H1 (cell line): Measurements from ENCODE around the gene STK11IP. TPM values are rescaled to one million over a fixed set of nuclear protein-coding genes. Genes with fewer than 3 reads are reported as not detected.

Experiments
- polyA plus RNA-seq, 7 experiments: library from polyadenylated mRNA; depleted of rRNA in 3 of 7; stranded (reverse) in 5 of 7; unstranded in 2 of 7; fragments of >200 nt in 5 of 7; fragments of 200-250 nt in 2 of 7; gene quantifications; 1 replicate in 5 of 7; 2 replicates in 1 of 7; 4 replicates in 1 of 7; pipeline versions ENCODE4 v1.2.1 to v1.2.3, GENCODE V29; 2011 to 2013; ENCODE audit warnings: missing spikeins in 2 of 7, mixed read lengths in 2 of 7
- total RNA-seq: library from RNA; stranded (reverse); fragmentation: NEBNext Ultra II Directional; extraction: Animal tissue kit (Norgen Biotek cat#: 25700); gene quantifications from 2 replicates; pipeline ENCODE4 v1.2.1, GENCODE V29; 2021
- TF ChIP-seq, protein P1 (sequence below): fragments of 300-600 bp; sonication (generic); IDR thresholded peaks from 2 replicates; pipeline ENCODE4 v1.7.1; 2012; ENCODE audit warnings: low read length, moderate library complexity, mild to moderate bottlenecking, inconsistent platforms; ENCODE audit not compliant: insufficient replicate concordance

The STK11IP gene
- total and polyA plus RNA-seq, 2 of the 8 experiments (the other 6 are each of a cell fraction or from before 2014, with no cell fraction given): 18.5 to 29.6 TPM

DNA sequence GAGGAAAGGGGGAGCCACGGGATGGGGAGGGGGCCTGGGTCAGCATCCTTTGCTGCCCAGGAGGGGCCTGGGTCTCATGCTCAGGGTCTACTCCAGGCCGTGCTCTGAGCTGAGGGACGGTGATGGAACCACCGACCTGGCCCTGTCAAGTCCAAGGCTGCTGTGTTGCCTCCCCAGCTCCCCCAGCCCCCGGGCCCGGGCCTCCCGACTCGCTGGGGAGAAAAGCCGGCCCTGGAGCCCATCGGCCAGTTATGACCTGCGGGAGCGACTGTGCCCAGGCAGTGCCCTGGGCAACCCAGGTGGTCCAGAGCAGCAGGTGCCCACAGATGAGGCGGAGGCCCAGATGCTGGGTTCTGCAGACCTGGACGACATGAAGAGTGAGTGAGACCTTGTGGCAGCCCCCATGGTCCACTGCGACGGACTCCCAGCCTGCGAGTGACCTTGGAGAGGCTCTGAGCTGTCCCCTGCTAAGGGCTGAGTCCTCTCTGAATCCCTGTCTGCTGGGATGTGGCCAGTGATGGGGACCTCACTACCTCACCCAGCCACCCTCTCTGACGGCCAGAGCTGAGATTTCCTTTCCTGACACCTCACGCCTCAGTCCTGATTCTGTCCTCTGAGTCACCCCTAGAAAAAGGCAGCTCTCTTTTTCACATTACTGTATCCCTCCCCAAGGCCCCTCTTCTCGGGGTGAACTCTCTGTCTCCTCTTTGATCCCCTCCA is 32.5 kb downstream of the STK11IP start (continued):
- TF ChIP-seq, protein P1, sequence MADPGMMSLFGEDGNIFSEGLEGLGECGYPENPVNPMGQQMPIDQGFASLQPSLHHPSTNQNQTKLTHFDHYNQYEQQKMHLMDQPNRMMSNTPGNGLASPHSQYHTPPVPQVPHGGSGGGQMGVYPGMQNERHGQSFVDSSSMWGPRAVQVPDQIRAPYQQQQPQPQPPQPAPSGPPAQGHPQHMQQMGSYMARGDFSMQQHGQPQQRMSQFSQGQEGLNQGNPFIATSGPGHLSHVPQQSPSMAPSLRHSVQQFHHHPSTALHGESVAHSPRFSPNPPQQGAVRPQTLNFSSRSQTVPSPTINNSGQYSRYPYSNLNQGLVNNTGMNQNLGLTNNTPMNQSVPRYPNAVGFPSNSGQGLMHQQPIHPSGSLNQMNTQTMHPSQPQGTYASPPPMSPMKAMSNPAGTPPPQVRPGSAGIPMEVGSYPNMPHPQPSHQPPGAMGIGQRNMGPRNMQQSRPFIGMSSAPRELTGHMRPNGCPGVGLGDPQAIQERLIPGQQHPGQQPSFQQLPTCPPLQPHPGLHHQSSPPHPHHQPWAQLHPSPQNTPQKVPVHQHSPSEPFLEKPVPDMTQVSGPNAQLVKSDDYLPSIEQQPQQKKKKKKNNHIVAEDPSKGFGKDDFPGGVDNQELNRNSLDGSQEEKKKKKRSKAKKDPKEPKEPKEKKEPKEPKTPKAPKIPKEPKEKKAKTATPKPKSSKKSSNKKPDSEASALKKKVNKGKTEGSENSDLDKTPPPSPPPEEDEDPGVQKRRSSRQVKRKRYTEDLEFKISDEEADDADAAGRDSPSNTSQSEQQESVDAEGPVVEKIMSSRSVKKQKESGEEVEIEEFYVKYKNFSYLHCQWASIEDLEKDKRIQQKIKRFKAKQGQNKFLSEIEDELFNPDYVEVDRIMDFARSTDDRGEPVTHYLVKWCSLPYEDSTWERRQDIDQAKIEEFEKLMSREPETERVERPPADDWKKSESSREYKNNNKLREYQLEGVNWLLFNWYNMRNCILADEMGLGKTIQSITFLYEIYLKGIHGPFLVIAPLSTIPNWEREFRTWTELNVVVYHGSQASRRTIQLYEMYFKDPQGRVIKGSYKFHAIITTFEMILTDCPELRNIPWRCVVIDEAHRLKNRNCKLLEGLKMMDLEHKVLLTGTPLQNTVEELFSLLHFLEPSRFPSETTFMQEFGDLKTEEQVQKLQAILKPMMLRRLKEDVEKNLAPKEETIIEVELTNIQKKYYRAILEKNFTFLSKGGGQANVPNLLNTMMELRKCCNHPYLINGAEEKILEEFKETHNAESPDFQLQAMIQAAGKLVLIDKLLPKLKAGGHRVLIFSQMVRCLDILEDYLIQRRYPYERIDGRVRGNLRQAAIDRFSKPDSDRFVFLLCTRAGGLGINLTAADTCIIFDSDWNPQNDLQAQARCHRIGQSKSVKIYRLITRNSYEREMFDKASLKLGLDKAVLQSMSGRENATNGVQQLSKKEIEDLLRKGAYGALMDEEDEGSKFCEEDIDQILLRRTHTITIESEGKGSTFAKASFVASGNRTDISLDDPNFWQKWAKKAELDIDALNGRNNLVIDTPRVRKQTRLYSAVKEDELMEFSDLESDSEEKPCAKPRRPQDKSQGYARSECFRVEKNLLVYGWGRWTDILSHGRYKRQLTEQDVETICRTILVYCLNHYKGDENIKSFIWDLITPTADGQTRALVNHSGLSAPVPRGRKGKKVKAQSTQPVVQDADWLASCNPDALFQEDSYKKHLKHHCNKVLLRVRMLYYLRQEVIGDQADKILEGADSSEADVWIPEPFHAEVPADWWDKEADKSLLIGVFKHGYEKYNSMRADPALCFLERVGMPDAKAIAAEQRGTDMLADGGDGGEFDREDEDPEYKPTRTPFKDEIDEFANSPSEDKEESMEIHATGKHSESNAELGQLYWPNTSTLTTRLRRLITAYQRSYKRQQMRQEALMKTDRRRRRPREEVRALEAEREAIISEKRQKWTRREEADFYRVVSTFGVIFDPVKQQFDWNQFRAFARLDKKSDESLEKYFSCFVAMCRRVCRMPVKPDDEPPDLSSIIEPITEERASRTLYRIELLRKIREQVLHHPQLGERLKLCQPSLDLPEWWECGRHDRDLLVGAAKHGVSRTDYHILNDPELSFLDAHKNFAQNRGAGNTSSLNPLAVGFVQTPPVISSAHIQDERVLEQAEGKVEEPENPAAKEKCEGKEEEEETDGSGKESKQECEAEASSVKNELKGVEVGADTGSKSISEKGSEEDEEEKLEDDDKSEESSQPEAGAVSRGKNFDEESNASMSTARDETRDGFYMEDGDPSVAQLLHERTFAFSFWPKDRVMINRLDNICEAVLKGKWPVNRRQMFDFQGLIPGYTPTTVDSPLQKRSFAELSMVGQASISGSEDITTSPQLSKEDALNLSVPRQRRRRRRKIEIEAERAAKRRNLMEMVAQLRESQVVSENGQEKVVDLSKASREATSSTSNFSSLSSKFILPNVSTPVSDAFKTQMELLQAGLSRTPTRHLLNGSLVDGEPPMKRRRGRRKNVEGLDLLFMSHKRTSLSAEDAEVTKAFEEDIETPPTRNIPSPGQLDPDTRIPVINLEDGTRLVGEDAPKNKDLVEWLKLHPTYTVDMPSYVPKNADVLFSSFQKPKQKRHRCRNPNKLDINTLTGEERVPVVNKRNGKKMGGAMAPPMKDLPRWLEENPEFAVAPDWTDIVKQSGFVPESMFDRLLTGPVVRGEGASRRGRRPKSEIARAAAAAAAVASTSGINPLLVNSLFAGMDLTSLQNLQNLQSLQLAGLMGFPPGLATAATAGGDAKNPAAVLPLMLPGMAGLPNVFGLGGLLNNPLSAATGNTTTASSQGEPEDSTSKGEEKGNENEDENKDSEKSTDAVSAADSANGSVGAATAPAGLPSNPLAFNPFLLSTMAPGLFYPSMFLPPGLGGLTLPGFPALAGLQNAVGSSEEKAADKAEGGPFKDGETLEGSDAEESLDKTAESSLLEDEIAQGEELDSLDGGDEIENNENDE: no peak
- TF ChIP-seq, all 59 proteins: peak for 0
